IMR-90 (cell line): ENCODE data around the gene SMOC1. TPM values are rescaled to one million over a fixed set of nuclear protein-coding genes. Genes with fewer than 3 reads are reported as not detected.

Source experiments
- ATAC-seq: fragments of 200-7000 bp; cut with Tn5 transposase; 2 replicates; pipeline ENCODE4 v1.9.1; 2020; ENCODE audit warnings: low read depth, mild to moderate bottlenecking, moderate library complexity
- BruUV-seq: library from RNA; stranded (reverse); fragments of 400-500 nt; replicated peaks from 2 replicates; lab custom pipeline; 2021; lab: Mats Ljungman, UMichigan
- CTCF ChIA-PET: fragments of 300-600 bp; formaldehyde crosslinking; extraction: SDS; loops from one replicate; lab custom pipeline; 2021; ENCODE audit warnings: antibody characterized with exemption; lab: Yijun Ruan, JAX
- POLR2A ChIA-PET: fragments of 300-600 bp; sonication (Branson Sonifier 250); formaldehyde crosslinking; loops from one replicate; lab custom pipeline; 2022; ENCODE audit warnings: antibody characterized with exemption; ENCODE audit not compliant: unreplicated experiment; lab: Charles Lee
- DNase-seq: peaks from one replicate; pipeline ENCODE4 v3.0.0; 2013
- H2AFZ ChIP-seq: replicated peaks from 2 replicates; pipeline ENCODE3; 2013; ENCODE audit warnings: low read length, mild to moderate bottlenecking; ENCODE audit not compliant: poor library complexity
- H2AK5ac ChIP-seq: 2 replicates; pipeline ENCODE4 v1.6.1; 2013; ENCODE audit warnings: low read depth, low read length, inconsistent platforms
- H2AK9ac ChIP-seq: replicated peaks from 2 replicates; pipeline ENCODE3; 2013; ENCODE audit warnings: mild to moderate bottlenecking, low read depth, low read length, moderate library complexity; ENCODE audit not compliant: poor library complexity
- H2BK120ac ChIP-seq: 2 replicates; pipeline ENCODE4 v1.6.1; 2013; ENCODE audit warnings: low read depth, low read length, inconsistent platforms
- H2BK15ac ChIP-seq: 3 replicates; pipeline ENCODE4 v1.6.1; 2013; ENCODE audit warnings: low read depth, low read length, inconsistent platforms
- H2BK20ac ChIP-seq: 2 replicates; pipeline ENCODE4 v1.6.1; 2013; ENCODE audit warnings: low read depth, mild to moderate bottlenecking, inconsistent platforms, low read length, moderate library complexity
- H2BK5ac ChIP-seq: 2 replicates; pipeline ENCODE4 v1.6.1; 2013; ENCODE audit warnings: mild to moderate bottlenecking, low read depth, low read length, inconsistent platforms; ENCODE audit not compliant: poor library complexity, severe bottlenecking
- H3K14ac ChIP-seq: replicated peaks from 2 replicates; pipeline ENCODE4 v1.6.1; 2013; ENCODE audit warnings: low read depth, low read length, inconsistent platforms
- H3K18ac ChIP-seq: 2 replicates; pipeline ENCODE4 v1.6.1; 2013; ENCODE audit warnings: low read depth, low read length, control low read depth
- H3K23ac ChIP-seq: 2 replicates; pipeline ENCODE4 v1.6.1; 2013; ENCODE audit warnings: low read depth, low read length, inconsistent platforms
- H3K27ac ChIP-seq: 2 replicates; pipeline ENCODE4 v1.5.1; 2013; ENCODE audit warnings: mild to moderate bottlenecking, control low read depth, low read length; ENCODE audit not compliant: insufficient read depth
- H3K27me3 ChIP-seq: 2 replicates; pipeline ENCODE4 v1.6.1; 2013; ENCODE audit warnings: low read length; ENCODE audit not compliant: control insufficient read depth, insufficient read depth
- H3K36me3 ChIP-seq: 2 replicates; pipeline ENCODE4 v1.6.1; 2013; ENCODE audit warnings: low read length, mixed read lengths; ENCODE audit not compliant: control insufficient read depth, insufficient read depth
- H3K4ac ChIP-seq: 2 replicates; pipeline ENCODE4 v1.6.1; 2013; ENCODE audit warnings: low read depth, low read length, inconsistent platforms
- H3K4me1 ChIP-seq: 2 replicates; pipeline ENCODE4 v1.6.1; 2013; ENCODE audit warnings: low read length, mixed read lengths; ENCODE audit not compliant: control insufficient read depth, insufficient read depth
- H3K4me2 ChIP-seq: 2 replicates; pipeline ENCODE4 v1.6.1; 2013; ENCODE audit warnings: low read depth, mild to moderate bottlenecking, control low read depth, low read length, moderate library complexity
- H3K4me3 ChIP-seq: 2 replicates; pipeline ENCODE4 v1.5.1; 2013; ENCODE audit warnings: low read depth, mild to moderate bottlenecking, control low read depth, low read length, moderate library complexity; ENCODE audit not compliant: insufficient read depth
- H3K56ac ChIP-seq: 2 replicates; pipeline ENCODE4 v1.6.1; 2013; ENCODE audit warnings: low read length, inconsistent platforms; ENCODE audit not compliant: insufficient read depth; ENCODE audit errors: extremely low read depth
- H3K79me1 ChIP-seq, 2 experiments: 2 replicates each; pipeline ENCODE4 v1.6.1; 2013; ENCODE audit warnings: low read length in 2 of 2, inconsistent platforms in 1 of 2, low read depth in 1 of 2
- H3K9ac ChIP-seq: 2 replicates; pipeline ENCODE4 v1.6.1; 2013; ENCODE audit warnings: low read depth, low read length, control low read depth
- H3K9me1 ChIP-seq: 2 replicates; pipeline ENCODE4 v1.6.1; 2013; ENCODE audit warnings: low read length, inconsistent platforms; ENCODE audit not compliant: insufficient read depth
- H3K9me3 ChIP-seq: 2 replicates; pipeline ENCODE4 v1.6.1; 2013; ENCODE audit warnings: low read length; ENCODE audit not compliant: control insufficient read depth, insufficient read depth
- H4K20me1 ChIP-seq: 2 replicates; pipeline ENCODE4 v1.6.1; 2013; ENCODE audit warnings: low read length, inconsistent platforms; ENCODE audit not compliant: insufficient read depth
- H4K5ac ChIP-seq: 2 replicates; pipeline ENCODE4 v1.6.1; 2013; ENCODE audit warnings: mild to moderate bottlenecking, low read depth, low read length, control low read depth
- H4K8ac ChIP-seq, 2 experiments: 2 replicates each; pipeline ENCODE4 v1.6.1; 2013; ENCODE audit warnings: low read depth in 2 of 2, low read length in 2 of 2, control low read depth in 1 of 2, inconsistent platforms in 1 of 2
- H4K91ac ChIP-seq: 2 replicates; pipeline ENCODE4 v1.6.1; 2013; ENCODE audit warnings: low read depth, low read length, inconsistent platforms; ENCODE audit not compliant: insufficient read depth
- BHLHE40 ChIP-seq: fragments of 150-350 bp; IDR thresholded peaks from 2 replicates; pipeline ENCODE4 v1.6.1; 2016; ENCODE audit warnings: mild to moderate bottlenecking, low read depth, low read length
- CEBPB ChIP-seq: IDR thresholded peaks from 2 replicates; pipeline ENCODE4 v1.6.1; 2012; ENCODE audit warnings: low read depth, low read length, improper control_type of control experiment
- CHD1 ChIP-seq: IDR thresholded peaks from 2 replicates; pipeline ENCODE4 v1.6.1; 2012; ENCODE audit warnings: low read depth, low read length, improper control_type of control experiment
- MAFK ChIP-seq: IDR thresholded peaks from 2 replicates; pipeline ENCODE4 v1.6.1; 2012; ENCODE audit warnings: low read depth, low read length, improper control_type of control experiment
- MAZ ChIP-seq: IDR thresholded peaks from 2 replicates; pipeline ENCODE4 v1.6.1; 2012; ENCODE audit warnings: low read depth, mild to moderate bottlenecking, low read length, improper control_type of control experiment, moderate library complexity, borderline replicate concordance
- MXI1 ChIP-seq: IDR thresholded peaks from 2 replicates; pipeline ENCODE4 v1.6.1; 2012; ENCODE audit warnings: low read depth, mild to moderate bottlenecking, low read length, moderate library complexity, borderline replicate concordance
- NFE2L2 ChIP-seq: fragments of 150-350 bp; IDR thresholded peaks from 2 replicates; pipeline ENCODE4 v1.6.1; 2016; ENCODE audit warnings: low read depth, mild to moderate bottlenecking, low read length
- POLR2A ChIP-seq: IDR thresholded peaks from 2 replicates; pipeline ENCODE4 v1.6.1; 2012; ENCODE audit warnings: mild to moderate bottlenecking, low read depth, low read length
- RAD21 ChIP-seq: IDR thresholded peaks from 2 replicates; pipeline ENCODE4 v1.6.1; 2012; ENCODE audit warnings: low read length, improper control_type of control experiment
- RCOR1 ChIP-seq: IDR thresholded peaks from 2 replicates; pipeline ENCODE4 v1.6.1; 2012; ENCODE audit warnings: mild to moderate bottlenecking, low read length, improper control_type of control experiment; ENCODE audit not compliant: insufficient replicate concordance
- RFX5 ChIP-seq: IDR thresholded peaks from 2 replicates; pipeline ENCODE4 v1.8.0; 2012; ENCODE audit warnings: low read depth, mild to moderate bottlenecking, low read length, moderate library complexity
- SMC3 ChIP-seq: fragments of 150-350 bp; IDR thresholded peaks from 2 replicates; pipeline ENCODE4 v1.6.1; 2016; ENCODE audit warnings: low read depth, mild to moderate bottlenecking, antibody characterized with exemption, low read length, moderate library complexity
- WGBS, 2 experiments: methylation state at CpG; one replicate each; pipeline versions ENCODE4 v1.1.5 to v1.1.7; 2013; ENCODE audit warnings: missing lambda C conversion rate in 2 of 2; ENCODE audit not compliant: insufficient read length in 1 of 2; ENCODE audit errors: extremely low coverage in 2 of 2; 5-methylcytosine and 5-hydroxymethylcytosine counted together
- dilution Hi-C: fragments of 300-500 bp; cut with HindIII; formaldehyde crosslinking; loops from one replicate; pipeline ENCODE4 v1.14.3; 2018; ENCODE audit warnings: low sequenced_read_pairs; ENCODE audit not compliant: unreplicated experiment
- in situ Hi-C: fragments of 300-500 bp; cut with MboI; formaldehyde crosslinking; loops from 3 replicates; pipeline ENCODE4 v1.14.3; 2019; ENCODE audit warnings: low sequenced_read_pairs, inconsistent platforms, mixed read lengths
- intact Hi-C: fragments of 100-400 bp; cut with micrococcal nuclease; formaldehyde crosslinking; loops from 2 replicates; pipeline ENCODE4 v1.10.0; 2022
- polyA plus RNA-seq, 3 experiments: library from polyadenylated mRNA; depleted of rRNA; stranded (reverse); fragments of >200 nt; gene quantifications; 2 replicates each; pipeline ENCODE4 v1.2.3, GENCODE V29; 2012; ENCODE audit warnings: low replicate concordance in 1 of 3
- total RNA-seq: library from RNA; depleted of rRNA; stranded (reverse); fragments of >200 nt; gene quantifications from 2 replicates; pipeline ENCODE4 v1.2.3, GENCODE V29; 2012
- TF ChIP-seq, protein P1 (sequence below): fragments of 150-350 bp; IDR thresholded peaks from 2 replicates; pipeline ENCODE4 v1.6.1; 2017; ENCODE audit warnings: mild to moderate bottlenecking, antibody characterized with exemption, low read length, low read depth
- TF ChIP-seq, protein P2 (sequence below): conservative IDR thresholded peaks from 2 replicates; pipeline ENCODE4 v1.5.1; 2012; ENCODE audit warnings: mild to moderate bottlenecking, low read depth, low read length, improper control_type of control experiment
- TF ChIP-seq, protein P3 (sequence below): fragments of 150-350 bp; IDR thresholded peaks from 2 replicates; pipeline ENCODE4 v1.6.1; 2016; ENCODE audit warnings: low read depth, mild to moderate bottlenecking, low read length, moderate library complexity, borderline replicate concordance

Gene SMOC1
- total and polyA plus RNA-seq, 2 of the 4 experiments (the other 2 are of a cell fraction): 0.90 to 4.1 TPM

DNA sequence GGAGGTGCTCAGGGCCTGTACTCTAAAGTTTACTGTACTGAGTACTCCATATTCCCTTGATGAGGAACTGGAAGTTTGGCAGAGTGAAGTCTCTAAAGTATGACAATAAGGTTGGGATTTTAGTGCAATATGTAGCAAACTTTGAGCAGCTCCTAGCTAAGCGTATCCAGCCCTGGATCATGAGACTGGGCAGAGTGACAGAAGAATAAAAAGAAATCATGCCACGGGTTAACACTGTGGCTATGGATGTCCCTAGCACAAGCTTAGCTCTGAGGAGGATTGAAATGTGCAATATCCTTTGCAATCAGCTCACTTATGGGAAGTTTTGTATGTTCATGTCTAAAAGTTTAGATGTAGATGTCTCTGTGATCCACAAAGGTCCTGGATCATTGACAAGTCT is 114.1 kb downstream of the SMOC1 start:
- Histone ChIP-seq H2AK5ac (peak overlapping the region; percentile 59), H2AFZ (no peak overlapping the region), H3K18ac (no peak overlapping the region), H2BK5ac (no peak overlapping the region), H3K23ac (no peak overlapping the region), H2BK120ac (peak overlapping the region; percentile 64; the same call in 1 of the 2 replicates), H3K4me1 (peaks cover 9% of the 10 kb centered on the region), H3K36me3 (no peaks in the 10 kb centered on the region), H2BK15ac (peak overlapping the region; percentile 57; the same call in 2 of the 3 replicates), H3K79me1 (no peaks in the 10 kb centered on the region), H3K14ac (no peak overlapping the region; the same call in 1 of the 2 replicates), H2BK20ac (peak overlapping the region; percentile 26; the same call in 1 of the 2 replicates), H4K20me1 (no peaks in the 10 kb centered on the region), H3K9me1 (peaks cover 5% of the 10 kb centered on the region; the same call in 1 of the 2 replicates), H3K56ac (no peak overlapping the region), H2AK9ac (no peak overlapping the region), H3K27ac (no peak overlapping the region), H3K9me3 (no peaks in the 10 kb centered on the region), H3K4me3 (no peak overlapping the region), H3K9ac (no peak overlapping the region), H4K5ac (no peak overlapping the region), H3K27me3 (no peaks in the 10 kb centered on the region), H3K4ac (peak overlapping the region; percentile 66; the same call in 1 of the 2 replicates), H4K91ac (peak overlapping the region; percentile 24; the same call in 1 of the 2 replicates), H4K8ac (no peak overlapping the region), H3K4me2 (no peak overlapping the region)
- DNase-seq (no peak), ATAC-seq (no peak)
- dilution Hi-C loops (no loop called here), in situ Hi-C loops (no loop called here), intact Hi-C loops (no loop called here)
- BruUV-seq: no TSS peak
- WGBS, 2 experiments: 56% methylated on average over 2 of the region's 2 CpGs; no CpG with 5 or more reads in 1 of the 2 experiments
- ChIA-PET POLR2A (no interaction called here), CTCF (no interaction called here)
- TF ChIP-seq RFX5: no peak
- TF ChIP-seq MXI1: no peak
- no peak for TF ChIP-seq RCOR1
- no peak for TF ChIP-seq POLR2A
- TF ChIP-seq, protein P1, sequence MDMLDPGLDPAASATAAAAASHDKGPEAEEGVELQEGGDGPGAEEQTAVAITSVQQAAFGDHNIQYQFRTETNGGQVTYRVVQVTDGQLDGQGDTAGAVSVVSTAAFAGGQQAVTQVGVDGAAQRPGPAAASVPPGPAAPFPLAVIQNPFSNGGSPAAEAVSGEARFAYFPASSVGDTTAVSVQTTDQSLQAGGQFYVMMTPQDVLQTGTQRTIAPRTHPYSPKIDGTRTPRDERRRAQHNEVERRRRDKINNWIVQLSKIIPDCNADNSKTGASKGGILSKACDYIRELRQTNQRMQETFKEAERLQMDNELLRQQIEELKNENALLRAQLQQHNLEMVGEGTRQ: no peak
- TF ChIP-seq CEBPB: no peak
- TF ChIP-seq, protein P2, sequence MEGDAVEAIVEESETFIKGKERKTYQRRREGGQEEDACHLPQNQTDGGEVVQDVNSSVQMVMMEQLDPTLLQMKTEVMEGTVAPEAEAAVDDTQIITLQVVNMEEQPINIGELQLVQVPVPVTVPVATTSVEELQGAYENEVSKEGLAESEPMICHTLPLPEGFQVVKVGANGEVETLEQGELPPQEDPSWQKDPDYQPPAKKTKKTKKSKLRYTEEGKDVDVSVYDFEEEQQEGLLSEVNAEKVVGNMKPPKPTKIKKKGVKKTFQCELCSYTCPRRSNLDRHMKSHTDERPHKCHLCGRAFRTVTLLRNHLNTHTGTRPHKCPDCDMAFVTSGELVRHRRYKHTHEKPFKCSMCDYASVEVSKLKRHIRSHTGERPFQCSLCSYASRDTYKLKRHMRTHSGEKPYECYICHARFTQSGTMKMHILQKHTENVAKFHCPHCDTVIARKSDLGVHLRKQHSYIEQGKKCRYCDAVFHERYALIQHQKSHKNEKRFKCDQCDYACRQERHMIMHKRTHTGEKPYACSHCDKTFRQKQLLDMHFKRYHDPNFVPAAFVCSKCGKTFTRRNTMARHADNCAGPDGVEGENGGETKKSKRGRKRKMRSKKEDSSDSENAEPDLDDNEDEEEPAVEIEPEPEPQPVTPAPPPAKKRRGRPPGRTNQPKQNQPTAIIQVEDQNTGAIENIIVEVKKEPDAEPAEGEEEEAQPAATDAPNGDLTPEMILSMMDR: no peak
- no peak for TF ChIP-seq CHD1
- TF ChIP-seq SMC3: no peak
- TF ChIP-seq NFE2L2: no peak
- TF ChIP-seq MAFK: no peak
- TF ChIP-seq, protein P3, sequence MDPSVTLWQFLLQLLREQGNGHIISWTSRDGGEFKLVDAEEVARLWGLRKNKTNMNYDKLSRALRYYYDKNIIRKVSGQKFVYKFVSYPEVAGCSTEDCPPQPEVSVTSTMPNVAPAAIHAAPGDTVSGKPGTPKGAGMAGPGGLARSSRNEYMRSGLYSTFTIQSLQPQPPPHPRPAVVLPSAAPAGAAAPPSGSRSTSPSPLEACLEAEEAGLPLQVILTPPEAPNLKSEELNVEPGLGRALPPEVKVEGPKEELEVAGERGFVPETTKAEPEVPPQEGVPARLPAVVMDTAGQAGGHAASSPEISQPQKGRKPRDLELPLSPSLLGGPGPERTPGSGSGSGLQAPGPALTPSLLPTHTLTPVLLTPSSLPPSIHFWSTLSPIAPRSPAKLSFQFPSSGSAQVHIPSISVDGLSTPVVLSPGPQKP: no peak
- no peak for TF ChIP-seq BHLHE40
- no peak for TF ChIP-seq RAD21
- no peak for TF ChIP-seq MAZ
